NAMALWA (cell line): ENCODE results near the gene IL25.
"Not testable (repeated sequence)": the region's sequence is repeated elsewhere in the genome, so short reads cannot be mapped to it uniquely, and the experiment has no call there.

Experiments
- DNase-seq: peaks from one replicate; pipeline ENCODE4 v3.0.0-alpha.2; 2015; ENCODE audit warnings: low spot score

IL25 gene

DNA sequence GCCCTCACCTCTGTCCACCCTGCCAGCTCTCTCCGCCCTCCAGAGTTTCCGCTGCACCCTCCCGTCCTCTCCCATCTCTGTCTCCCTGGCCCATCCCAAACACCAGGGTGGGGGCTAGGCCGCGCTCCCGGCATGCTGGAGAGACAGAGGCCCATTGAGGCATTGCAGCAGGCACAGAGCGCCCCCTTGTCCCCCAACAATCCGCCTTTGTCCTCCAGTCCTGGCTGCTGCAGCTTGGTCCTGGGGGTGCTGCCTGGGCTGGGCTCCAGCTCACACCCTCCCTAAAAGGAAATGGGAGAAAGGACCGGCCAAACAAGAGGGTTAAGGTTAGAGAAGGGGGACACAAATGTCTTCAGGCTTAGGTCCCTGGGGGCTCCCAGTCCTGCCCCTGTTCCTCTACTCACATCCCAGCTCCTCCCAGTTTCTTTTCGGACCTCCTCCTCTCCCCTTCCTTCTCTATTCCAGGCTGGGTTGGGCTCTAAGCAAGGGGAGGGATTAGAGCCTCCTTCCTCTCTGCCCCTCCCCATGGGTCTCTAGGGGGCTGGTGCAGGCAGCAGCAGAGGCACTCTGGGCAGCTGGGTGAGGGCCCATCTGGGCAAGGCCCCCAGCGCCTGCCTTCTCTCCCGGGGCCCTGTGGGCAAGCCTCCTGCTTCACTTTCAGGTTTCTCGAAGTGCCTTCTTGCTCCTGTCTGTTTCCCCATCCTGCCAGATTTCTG, 4.0 kb downstream of the IL25 start, which contains the start of gene CMTM5:
CMTM5 (plus strand) TSS at position 565 of the 716 bp plus-strand sequence. CDS start 206 bp downstream, outside the sequence.
- DNase-seq = no peak

DNA sequence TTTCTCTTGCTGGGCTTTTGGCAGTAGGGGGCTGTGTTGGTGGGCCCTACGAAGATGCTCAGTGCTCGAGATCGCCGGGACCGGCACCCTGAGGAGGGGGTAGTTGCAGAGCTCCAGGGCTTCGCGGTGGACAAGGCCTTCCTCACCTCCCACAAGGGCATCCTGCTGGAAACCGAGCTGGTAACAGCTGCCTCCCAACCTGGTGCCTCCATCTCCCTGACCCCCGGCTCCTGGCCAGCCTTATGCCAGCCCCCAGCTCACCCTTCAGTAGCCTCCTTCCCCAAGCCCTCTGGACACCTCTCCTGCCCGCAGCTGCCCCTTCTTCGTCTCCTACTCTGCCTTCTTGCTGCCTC, 4.6 kb downstream of the IL25 start:
- no peak for DNase-seq

DNA sequence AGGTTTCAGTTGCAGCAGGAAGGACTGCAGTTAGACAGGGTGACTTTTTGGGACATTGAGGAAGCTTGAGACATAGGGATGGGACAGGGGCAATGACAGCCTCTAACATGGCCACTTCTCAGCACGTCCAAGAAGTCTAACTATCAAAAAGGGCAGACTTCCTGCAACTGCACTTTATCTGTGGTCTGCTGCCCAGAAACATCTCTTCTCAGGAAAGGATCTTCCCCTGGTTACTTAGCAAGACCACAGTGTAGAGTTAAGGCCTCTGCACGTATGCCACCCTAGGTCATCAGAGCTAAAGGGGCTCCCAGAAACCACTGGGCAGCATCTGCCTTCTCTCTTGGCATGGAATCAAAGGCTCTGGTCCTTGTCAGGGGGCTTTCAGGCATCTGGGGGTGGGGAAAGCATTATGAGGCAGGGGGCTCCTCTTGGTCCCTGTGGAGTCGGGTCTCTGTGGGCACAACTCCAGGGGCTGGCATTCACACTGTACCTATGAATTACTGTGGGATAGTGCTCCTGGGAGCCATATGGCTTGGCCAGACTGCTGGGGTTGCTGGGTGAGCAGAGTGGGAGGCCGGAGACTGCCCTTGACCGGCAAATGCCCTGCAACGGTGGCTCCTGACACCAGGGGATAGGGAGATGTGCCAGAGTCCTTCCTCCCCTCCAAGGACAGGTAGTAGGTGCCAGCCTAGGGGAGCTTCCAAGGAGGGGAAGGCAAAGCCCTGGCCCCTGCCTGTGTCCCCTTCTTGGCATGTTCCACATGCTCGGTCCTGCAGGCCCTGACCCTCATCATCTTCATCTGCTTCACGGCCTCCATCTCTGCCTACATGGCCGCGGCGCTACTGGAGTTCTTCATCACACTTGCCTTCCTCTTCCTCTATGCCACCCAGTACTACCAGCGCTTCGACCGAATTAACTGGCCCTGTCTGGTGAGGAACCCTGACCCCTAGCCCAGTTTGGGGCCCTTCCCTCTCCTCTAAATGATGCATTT, 5.3 kb downstream of the IL25 start:
- DNase-seq = no peak

DNA sequence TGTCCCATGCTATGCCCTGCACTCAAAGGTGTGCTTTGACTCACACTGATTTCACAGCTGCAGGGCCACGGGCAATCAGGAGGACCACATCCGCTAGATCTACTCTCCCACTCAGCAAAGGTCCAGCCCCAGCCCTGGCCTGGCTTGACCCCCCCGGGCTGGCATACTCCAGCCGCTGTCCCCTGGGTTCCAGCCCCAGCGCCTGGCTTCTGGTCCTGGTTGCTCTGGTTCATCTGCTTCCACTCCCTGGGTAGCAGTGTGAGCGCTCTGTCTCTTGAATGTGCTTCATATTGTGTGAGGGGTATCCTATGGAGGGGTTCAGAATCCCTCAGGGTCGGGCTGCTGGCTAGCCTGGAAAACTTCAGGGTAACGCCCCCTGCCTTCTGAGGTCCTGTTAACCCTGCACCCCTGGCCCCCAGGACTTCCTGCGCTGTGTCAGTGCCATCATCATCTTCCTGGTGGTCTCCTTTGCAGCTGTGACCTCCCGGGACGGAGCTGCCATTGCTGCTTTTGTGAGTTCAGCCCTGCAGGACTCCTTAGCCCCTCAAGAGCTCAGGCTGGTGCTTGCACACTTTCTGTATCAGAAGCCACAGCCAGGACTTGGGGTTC, 6.1 kb downstream of the IL25 start:
- DNase-seq = no peak

DNA sequence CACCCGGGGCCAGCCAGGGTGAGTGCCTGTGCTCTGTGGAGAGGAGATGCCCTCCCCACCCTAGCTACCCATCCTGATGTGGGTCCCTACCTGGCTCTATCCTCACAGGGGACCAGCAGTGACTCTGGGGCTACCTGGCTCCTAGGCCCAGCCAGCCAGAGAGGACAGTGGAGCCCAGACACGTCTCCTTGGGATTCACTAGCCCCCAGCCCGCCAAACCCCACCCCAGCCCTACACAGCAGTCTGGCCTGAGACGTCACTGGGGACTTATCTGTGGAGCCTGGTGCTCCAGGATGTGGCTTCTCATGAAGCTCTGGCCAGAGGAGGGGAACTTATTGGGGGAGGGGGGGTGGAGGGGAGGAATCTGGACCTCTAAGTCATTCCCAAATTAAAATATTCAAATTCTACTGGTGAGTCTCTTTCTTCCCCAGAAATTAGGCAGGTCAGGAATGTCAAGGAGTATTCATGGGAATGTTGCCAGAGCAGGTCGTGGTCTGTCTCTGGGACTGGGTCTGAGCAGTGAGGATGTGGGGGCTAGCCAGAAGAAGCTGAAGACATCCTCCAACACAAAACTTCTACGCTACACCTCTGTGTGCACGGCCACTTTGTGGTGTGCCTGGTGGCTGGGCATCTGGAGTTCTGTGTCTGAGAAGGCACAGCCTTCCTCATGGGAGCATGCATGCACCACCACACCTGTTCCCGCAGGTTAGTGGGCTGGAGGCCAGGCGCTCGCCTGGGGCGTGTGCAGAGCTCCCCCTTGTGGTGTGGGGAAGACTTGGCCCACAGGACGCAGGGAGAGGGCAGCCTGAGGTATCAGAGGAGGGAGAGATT, 7.0 kb downstream of the IL25 start:
- DNase-seq = peak; percentile 65

DNA sequence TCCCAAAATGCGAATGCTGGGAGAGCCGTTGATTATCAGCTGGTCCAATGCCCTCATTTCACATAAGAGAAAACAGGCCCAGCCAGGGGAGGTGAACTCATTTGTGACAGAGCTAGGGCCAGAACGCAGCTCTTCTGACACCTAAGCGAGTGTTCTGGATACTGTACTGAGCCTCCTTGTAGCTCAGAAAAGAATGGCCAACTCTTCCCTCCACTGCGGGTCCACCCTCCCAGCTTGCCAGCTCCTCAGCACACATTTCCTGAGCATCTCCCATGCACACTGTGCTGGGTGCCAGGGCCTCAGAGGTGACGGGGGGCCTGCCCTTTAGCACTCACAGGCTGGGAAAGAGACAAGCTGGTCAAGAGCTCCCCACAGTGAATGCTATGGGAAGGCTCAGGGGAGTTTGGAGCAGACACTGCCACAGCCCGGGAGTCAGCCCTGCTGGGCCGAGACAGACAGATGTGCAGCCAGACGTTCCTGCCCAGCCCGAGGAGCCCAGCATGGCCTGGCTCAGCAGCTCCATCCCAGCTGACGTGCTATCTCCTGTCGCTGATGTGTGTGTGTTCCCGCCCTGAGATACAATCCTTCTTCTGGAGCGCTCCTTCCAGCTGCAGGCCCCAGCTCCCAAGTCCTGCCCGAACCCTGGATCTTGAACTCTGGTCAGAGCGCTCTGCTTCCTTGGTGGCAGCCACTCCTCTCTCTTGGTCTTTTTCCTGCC, 7.7 kb downstream of the IL25 start:
- DNase-seq = no peak

DNA sequence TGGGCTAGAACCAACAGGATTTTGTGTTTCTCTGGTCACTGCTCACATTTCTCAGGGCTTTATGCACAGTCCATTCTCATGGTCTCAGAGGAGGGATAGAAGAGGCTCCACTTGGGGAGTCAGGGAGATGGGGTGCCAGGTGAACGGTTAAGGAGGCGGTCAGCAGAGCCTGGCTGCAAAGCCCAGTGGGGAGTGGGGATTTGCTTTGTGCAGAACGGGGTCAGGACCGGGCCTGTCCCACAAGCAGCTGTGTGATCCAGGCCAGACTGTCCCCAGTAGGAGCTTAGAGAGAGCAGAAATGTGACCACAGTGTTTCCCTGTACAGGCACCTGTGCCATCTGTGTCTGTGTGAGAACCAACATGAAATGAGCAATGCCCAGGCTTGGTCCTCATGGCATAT, 8.4 kb downstream of the IL25 start:
- no peak for DNase-seq

DNA sequence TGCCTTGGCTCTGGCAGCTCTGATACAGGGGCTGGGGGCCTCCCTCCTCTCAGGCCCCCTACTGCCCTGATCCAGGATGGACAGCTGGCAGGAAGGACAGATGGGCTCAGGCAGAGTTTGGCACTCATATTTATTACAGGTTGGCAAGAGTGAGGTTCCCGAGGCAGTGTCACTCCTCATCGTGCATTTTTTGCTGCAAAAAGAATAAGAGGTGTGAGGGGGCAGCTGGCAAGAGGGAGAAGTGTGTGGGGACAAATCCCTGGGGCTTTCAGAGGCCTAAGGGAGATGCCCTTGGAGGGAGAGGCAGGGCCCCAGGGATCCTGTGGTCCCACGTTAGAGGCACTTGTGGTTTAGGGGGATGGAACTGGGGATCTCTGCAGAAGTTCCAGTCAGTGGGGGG, 9.3 kb downstream of the IL25 start:
- no peak for DNase-seq

DNA sequence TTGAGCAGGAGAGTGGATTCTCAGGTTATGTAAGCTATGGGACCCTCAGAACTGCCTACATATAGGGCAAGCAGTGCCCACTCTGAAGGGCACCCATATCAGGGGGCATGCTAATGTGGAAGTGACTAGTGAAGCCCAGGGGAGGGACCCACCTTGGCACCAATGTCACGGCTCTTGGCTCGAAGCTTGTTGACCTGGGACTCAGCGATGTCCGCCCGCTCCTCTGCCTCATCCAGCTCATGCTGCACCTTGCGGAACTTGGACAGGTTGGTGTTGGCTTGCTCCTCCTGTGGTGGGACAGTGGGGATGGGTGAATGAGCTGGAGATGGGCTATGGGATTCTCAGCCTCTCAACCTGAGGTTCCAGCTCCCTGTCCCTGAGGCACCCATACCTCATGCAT, 9.7 kb downstream of the IL25 start:
- no peak for DNase-seq

DNA sequence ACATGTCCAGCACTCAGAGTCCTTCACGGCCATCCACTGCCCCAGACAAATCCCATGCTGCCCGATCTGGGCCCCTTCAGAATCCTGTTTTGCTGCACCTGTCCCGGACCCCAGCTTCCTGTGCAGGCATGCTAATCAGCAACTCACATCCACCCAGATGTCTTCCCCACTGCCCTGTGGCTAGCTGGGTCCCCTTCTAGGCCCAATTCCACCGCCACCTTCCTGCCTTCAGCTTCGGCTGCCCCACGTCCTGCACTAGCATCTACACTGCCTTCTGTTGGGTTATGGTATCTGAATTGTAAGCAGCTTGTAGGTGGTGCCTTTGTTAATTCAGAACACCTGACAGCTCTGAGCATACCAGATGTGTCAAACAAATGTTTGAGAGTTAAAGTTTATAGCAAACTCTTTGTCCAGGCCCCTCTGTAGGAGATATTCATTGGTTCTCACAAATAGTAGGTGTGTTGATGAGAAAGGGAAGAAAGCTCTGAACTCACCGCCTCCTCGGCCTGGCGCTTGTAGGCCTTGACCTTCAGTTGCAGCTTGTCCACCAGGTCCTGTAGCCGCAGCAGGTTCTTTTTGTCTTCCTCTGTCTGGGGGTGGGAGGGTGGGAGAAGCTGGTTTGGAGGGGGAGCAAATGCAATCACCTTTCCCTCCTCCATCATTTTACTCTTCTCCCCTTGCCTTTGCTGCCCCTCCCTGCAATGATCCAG, 10.3 kb downstream of the IL25 start:
- no peak for DNase-seq

DNA sequence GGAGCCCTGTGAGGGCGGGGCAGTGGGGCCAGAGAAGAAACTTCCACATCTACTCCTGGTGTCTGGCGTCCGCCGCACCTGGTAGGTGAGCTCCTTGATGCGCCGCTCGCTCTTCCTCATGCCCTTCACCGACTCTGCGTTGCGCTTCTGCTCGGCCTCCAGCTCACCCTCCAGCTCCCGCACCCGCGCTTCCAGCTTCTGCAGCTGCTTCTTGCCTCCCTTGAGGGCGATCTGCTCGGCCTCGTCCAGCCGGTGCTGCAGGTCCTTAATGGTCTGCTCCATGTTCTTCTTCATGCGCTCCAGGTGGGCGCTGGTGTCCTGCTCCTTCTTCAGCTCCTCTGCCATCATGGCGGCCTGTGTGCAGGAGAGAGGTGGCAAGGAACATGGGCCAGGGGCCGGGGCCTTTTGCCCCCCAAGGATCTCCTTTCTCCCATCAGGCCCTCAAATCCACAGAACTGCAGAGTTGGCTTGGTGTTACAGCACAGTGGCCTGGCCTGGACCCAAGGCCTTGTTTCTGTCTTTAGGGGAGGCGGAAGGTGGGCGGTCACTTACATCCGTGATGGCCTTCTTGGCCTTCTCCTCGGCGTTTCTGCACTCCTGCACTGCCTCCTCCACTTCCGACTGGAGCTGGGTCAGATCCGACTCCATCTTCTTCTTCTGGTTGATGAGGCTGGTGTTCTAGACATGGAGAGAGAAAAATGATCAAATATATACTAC, 11.9 kb downstream of the IL25 start:
- no peak for DNase-seq

DNA sequence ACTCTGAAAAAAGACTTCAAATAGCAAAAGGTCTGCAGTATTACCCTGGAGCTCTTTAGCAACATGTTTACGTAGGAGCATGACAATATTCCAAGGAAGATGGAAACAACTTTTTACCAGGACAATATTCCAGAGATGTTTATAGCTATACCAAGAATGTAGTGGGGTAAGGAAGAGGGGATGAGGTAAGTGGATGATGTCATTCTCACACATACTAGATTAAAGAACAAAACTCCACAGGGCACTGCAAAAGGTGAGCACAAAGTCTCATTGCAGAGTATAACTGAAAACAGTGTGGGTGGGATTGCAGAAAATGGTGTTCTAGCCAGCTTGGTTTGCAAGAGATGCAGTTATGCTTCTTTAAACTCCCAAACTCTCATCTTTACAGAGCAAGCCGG, 12.6 kb downstream of the IL25 start:
- DNase-seq = no peak

DNA sequence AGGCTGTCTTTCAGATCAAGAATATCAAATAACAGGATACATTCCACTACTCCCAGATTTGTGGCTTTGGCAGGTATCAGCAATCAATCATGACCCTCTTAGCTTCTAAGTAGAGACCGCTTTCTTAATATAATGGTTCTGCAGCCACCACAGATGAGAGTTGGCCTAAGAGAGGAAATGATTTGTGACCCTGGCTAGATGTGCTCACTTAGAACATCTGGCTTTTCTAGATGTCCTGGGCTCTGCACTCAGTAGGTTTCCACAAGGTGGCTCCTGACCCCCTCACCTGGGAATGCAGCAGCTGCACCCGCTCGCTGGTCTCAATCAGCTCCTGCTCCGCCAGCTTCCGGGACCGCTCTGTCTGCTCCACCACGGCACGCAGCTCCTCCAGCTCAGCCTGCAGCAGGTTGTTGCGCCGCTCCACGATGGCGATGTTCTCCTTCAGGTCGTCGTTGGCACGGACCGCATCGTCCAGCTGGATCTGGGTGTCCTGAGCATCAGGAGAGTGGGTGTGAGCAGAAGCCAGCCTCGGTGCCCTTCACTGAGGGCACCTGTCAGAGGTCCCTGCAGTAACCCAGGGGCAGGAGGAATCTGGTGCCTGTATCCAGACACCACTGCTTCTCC, 13.1 kb downstream of the IL25 start:
- no peak for DNase-seq

DNA sequence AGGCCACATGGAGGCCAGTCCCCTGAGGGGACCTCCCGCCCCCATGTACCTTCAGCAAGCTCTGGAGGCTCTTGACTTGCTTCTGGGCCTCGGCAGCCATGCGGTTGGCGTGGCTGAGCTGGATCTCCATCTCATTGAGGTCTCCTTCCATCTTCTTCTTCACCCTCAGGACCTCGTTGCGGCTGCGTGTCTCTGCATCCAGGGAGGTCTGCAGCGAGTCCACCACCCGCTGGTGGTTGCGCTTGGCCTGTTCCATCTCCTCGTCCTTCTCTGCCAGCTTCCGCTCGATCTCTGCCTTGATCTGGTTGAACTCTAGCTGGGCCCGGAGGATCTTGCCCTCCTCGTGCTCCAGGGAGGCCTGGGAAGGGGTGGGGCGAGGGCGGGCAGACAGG, 13.7 kb downstream of the IL25 start:
- DNase-seq = not testable (repeated sequence)

DNA sequence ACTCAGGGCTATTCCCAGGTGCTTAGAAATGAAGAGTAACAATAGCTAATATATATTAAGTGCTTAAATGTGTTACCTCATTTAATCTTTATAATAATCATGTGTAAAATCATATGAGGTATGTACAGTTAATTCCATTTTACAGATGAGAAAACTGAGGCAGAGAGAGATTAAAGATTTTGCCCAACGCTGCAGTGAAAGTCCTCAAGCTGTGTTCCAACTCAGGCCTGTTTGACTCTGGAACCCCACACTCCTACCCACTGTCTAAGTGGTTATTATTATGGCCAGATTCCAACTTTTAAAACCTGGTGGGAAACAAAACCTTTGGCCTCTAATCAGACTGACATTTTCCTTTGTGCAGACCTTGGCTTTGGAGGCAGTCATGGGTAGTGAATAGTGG, 14.4 kb downstream of the IL25 start:
- DNase-seq = no peak

DNA sequence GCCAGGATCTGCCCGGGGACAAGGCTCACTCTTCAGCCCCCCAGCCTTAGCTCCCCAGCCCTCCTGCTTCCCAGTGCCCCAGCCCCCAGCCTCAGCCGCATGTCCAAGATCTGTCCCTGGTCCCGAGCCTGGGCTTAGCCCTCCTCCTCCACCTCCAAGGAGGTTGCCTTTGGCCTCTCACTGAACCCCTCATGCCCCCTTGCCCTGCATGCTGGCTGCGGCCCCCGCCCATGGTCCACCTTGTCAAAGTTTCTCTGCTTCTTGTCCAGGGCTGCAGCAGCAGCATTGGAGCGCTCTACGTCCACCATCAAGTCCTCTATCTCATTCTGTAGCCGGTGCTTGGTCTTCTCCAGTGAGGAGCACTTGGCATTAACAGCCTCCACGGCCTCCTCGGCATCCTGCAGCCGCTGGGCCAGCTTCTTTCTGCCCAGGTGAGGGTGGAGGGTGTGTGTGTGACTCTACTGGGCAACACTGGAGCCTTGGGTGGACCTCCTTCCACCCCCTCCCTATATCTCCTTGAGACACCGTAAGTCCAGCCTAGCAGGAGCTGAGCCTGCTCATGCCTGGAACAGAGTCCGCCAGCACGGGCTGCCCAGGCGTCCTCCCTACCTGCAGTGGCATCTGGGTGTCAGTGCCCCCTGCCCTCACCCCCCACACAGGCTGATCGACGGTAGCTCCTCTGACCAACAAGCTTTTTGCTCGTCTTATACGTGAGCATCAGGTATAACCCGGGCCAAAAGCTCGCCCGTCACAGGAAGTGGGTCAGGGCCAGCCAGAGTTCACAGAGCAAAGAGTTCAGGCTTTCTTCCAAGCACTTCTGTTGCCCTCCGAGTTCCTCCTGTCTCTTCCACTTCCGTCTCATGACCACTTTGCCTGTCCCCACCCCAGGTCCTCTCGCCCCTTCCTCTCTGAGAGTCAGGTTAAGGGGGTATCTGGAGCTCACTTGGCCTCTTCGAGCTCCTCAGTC, 15.6 kb downstream of the IL25 start:
- no peak for DNase-seq

DNA sequence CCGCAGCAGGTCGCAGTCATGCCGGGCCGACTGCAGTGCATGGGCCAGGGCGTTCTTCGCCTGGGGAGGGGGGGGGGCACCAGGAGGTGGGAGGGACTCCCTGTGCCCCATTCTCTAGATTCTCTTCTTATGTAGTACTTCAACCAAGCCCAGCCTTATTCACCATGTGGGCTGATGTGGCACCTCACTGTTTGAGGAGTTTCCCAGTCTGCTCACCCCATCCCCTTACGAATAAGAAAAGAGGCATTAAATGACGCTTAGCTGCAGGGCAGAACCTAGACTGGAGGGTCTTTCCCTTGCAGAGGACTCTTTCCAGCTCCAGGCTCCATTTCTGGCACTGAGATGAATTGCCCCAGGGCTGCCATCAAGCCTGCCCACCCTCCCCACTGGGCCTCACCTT, 16.4 kb downstream of the IL25 start:
- DNase-seq = no peak

DNA sequence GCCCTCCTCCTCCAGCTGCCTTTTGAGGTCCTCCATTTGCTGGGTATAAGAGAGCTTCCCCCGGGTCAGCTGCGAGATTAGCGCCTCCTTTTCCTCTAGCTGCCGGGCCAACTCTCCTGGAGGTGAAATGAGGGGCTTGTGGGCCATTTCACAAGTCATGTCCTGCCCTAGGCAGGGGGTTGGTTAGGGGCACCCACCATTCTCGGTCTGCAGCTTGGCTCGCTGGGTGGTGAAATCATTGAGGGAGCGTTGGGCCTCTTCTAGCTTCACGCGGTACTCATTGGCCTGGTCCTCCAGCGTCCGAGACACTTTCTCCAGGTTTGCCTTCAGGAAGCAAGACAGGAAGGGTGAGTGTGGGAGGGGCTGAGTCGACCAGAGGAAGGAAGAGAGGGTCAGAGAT, 16.8 kb downstream of the IL25 start:
- DNase-seq = no peak
